ENCODE results near the gene SLC25A21. TPM values are rescaled to one million over a fixed set of nuclear protein-coding genes. Genes with fewer than 3 reads are reported as not detected.

Gene SLC25A21
- total and polyA plus RNA-seq, 10 of the 15 experiments (the other 5 are each of a cell fraction or from before 2014, with no cell fraction given) = 0.06 to 0.72 (median 0.17) TPM; not detected in 3

DNA sequence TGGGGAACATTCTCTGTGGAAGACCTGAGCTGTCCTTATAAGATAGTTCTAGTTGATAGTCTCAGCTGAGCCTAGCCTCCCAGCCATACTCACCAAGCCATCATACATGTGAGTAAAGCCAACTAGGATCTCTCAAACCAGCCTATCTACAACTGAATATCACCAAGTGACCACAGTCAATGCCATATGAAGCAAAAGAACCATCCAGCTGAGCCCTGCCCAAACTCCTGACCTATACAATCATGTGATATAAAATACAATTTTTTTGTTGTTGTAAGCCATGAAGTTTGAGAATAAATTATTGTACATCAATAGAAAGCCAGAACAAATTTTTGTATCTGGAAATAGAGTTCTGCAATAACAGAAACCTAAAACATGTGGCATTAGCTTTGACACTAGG is 118.3 kb downstream of the SLC25A21 start:
- Histone ChIP-seq H4K20me1 (ENCODE audit: control insufficient read depth, insufficient read depth) (no peaks in the 10 kb centered on the region), H3K9ac (ENCODE audit: control insufficient read depth, insufficient read depth, low read length) (no peak overlapping the region), H3K27ac (ENCODE audit: control insufficient read depth, insufficient read depth) (no peak overlapping the region), H3K9me3 (replicated peaks; ENCODE audit: control insufficient read depth, insufficient read depth, low read length) (no peaks in the 10 kb centered on the region), H3K36me3 (ENCODE audit: control insufficient read depth in 2 of 2, insufficient read depth in 2 of 2, low read length in 1 of 2) (no peaks in the 10 kb centered on the region), H3K4me3 (no peak overlapping the region), H3K4me1 (ENCODE audit: control insufficient read depth, insufficient read depth, low read length) (no peaks in the 10 kb centered on the region), H2AFZ (ENCODE audit: control insufficient read depth, low read depth, low read length) (no peak overlapping the region), H3K27me3 (replicated peaks in 1 of 2; ENCODE audit: control insufficient read depth in 2 of 2, insufficient read depth in 2 of 2, low read length in 1 of 2) (no peaks in the 10 kb centered on the region), H3K4me2 (ENCODE audit: control insufficient read depth, insufficient read depth) (no peak overlapping the region), H3K79me2 (ENCODE audit: control insufficient read depth, insufficient read depth, low read length) (no peaks in the 10 kb centered on the region)
- ChIA-PET CTCF (interaction anchor here (1.0 kb wide), 1 partner anchor 96 kb away, joined by 3 read pairs; no protein-coding TSS in a partner anchor), SMC1A (ENCODE audit: uncharacterized antibody, unreplicated experiment) (no interaction called here), RAD21 (ENCODE audit: unreplicated experiment) (no interaction called here), POLR2A (no interaction called here)
- no peak for FAIRE-seq
- ATAC-seq = no peak
- no peak for DNase-seq (ENCODE audit: low read depth, low spot score)
- TF ChIP-seq STAT3 (IDR thresholded peaks at IDR 0.05; ENCODE audit: low read depth, low read length) = no peak
- no peak for TF ChIP-seq IKZF2 (IDR thresholded peaks at IDR 0.05)
- TF ChIP-seq MXI1 (IDR thresholded peaks at IDR 0.05; ENCODE audit: low read depth, low read length) = no peak
- no peak for TF ChIP-seq HDGF (IDR thresholded peaks at IDR 0.05)
- no peak for TF ChIP-seq CBX5 (IDR thresholded peaks at IDR 0.05; ENCODE audit: low read depth)
- no peak for TF ChIP-seq ZNF274 (IDR thresholded peaks at IDR 0.05; ENCODE audit: insufficient read depth, insufficient read length)
- TF ChIP-seq MYB (IDR thresholded peaks at IDR 0.05; ENCODE audit: borderline replicate concordance, low read depth, low read length) = no peak
- TF ChIP-seq HCFC1 (IDR thresholded peaks at IDR 0.05; ENCODE audit: low read length) = no peak
- no peak for TF ChIP-seq ZNF207 (IDR thresholded peaks at IDR 0.05; ENCODE audit: borderline replicate concordance)
- TF ChIP-seq KLF5 (IDR thresholded peaks at IDR 0.05; ENCODE audit: partially characterized antibody) = no peak
- no peak for TF ChIP-seq CREB1 (IDR thresholded peaks at IDR 0.05; ENCODE audit: low read depth)
- TF ChIP-seq, protein P1, sequence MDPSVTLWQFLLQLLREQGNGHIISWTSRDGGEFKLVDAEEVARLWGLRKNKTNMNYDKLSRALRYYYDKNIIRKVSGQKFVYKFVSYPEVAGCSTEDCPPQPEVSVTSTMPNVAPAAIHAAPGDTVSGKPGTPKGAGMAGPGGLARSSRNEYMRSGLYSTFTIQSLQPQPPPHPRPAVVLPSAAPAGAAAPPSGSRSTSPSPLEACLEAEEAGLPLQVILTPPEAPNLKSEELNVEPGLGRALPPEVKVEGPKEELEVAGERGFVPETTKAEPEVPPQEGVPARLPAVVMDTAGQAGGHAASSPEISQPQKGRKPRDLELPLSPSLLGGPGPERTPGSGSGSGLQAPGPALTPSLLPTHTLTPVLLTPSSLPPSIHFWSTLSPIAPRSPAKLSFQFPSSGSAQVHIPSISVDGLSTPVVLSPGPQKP (IDR thresholded peaks at IDR 0.05; ENCODE audit: low read depth, low read length) = no peak
- TF ChIP-seq MEF2B (IDR thresholded peaks at IDR 0.05; ENCODE audit: partially characterized antibody, poor library complexity, severe bottlenecking) = no peak
- TF ChIP-seq, protein P2, sequence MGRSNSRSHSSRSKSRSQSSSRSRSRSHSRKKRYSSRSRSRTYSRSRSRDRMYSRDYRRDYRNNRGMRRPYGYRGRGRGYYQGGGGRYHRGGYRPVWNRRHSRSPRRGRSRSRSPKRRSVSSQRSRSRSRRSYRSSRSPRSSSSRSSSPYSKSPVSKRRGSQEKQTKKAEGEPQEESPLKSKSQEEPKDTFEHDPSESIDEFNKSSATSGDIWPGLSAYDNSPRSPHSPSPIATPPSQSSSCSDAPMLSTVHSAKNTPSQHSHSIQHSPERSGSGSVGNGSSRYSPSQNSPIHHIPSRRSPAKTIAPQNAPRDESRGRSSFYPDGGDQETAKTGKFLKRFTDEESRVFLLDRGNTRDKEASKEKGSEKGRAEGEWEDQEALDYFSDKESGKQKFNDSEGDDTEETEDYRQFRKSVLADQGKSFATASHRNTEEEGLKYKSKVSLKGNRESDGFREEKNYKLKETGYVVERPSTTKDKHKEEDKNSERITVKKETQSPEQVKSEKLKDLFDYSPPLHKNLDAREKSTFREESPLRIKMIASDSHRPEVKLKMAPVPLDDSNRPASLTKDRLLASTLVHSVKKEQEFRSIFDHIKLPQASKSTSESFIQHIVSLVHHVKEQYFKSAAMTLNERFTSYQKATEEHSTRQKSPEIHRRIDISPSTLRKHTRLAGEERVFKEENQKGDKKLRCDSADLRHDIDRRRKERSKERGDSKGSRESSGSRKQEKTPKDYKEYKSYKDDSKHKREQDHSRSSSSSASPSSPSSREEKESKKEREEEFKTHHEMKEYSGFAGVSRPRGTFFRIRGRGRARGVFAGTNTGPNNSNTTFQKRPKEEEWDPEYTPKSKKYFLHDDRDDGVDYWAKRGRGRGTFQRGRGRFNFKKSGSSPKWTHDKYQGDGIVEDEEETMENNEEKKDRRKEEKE (IDR thresholded peaks at IDR 0.05) = no peak
- no peak for TF ChIP-seq E2F8 (IDR thresholded peaks at IDR 0.05; ENCODE audit: low read depth, partially characterized antibody)
- TF ChIP-seq NFIC (IDR thresholded peaks at IDR 0.05; ENCODE audit: low read depth, low read length) = no peak
- in situ Hi-C loops (cut with MboI) (no loop called here), intact Hi-C loops (cut with micrococcal nuclease; ENCODE audit: unreplicated experiment) (no loop called here)
- BruUV-seq (replicated peaks) = no TSS peak

Measured in GM12878 (cell line).